ENCODE measurements around the gene FOSL1.
A peak's percentile ranks its signal among the peaks of the same experiment; 100 is the strongest.

The FOSL1 gene

GRCh38 chr11:65900125-65900898 is at the start of gene FOSL1:
Gene FOSL1 (minus strand): TSS chr11:65900388. CDS start chr11:65900339, 49 bp downstream.
- Histone ChIP-seq H3K27me3 (ENCODE audit: insufficient read depth, low read length) (peaks cover 21% of the 10 kb centered on the region), H3K36me3 (ENCODE audit: insufficient read depth, low read length) (no peaks in the 10 kb centered on the region), H3K9me3 (ENCODE audit: low read length) (no peaks in the 10 kb centered on the region), H3K4me1 (ENCODE audit: insufficient read depth, low read length) (peaks cover 13% of the 10 kb centered on the region), H3K4me3 (ENCODE audit: low read length) (peak within 1 kb of the TSS; percentile 37), H2AFZ (ENCODE audit: low read depth, low read length) (peak within 1 kb of the TSS; percentile 59)

- Histone ChIP-seq H3K4me3 (ENCODE audit: low read length) (no peak overlapping the region), H3K36me3 (ENCODE audit: insufficient read depth, low read length) (no peaks in the 10 kb centered on the region), H3K27me3 (ENCODE audit: insufficient read depth, low read length) (no peaks in the 10 kb centered on the region), H3K9me3 (ENCODE audit: low read length) (no peaks in the 10 kb centered on the region), H2AFZ (ENCODE audit: low read depth, low read length) (no peak overlapping the region), H3K4me1 (ENCODE audit: insufficient read depth, low read length) (peaks cover 17% of the 10 kb centered on the region)
Observed at GRCh38 chr11:65947603-65948125, 47.5 kb upstream of the FOSL1 start.

GRCh38 chr11:65947133-65947532 is 46.9 kb upstream of the FOSL1 start:
- Histone ChIP-seq H2AFZ (ENCODE audit: low read depth, low read length) (no peak overlapping the region), H3K9me3 (ENCODE audit: low read length) (no peaks in the 10 kb centered on the region), H3K27me3 (ENCODE audit: insufficient read depth, low read length) (no peaks in the 10 kb centered on the region), H3K4me1 (ENCODE audit: insufficient read depth, low read length) (peaks cover 17% of the 10 kb centered on the region), H3K4me3 (ENCODE audit: low read length) (no peak overlapping the region), H3K36me3 (ENCODE audit: insufficient read depth, low read length) (no peaks in the 10 kb centered on the region)

GRCh38 chr11:65946655-65947054 is 46.5 kb upstream of the FOSL1 start:
- Histone ChIP-seq H3K36me3 (ENCODE audit: insufficient read depth, low read length) (no peaks in the 10 kb centered on the region), H2AFZ (ENCODE audit: low read depth, low read length) (no peak overlapping the region), H3K4me1 (ENCODE audit: insufficient read depth, low read length) (peaks cover 17% of the 10 kb centered on the region), H3K27me3 (ENCODE audit: insufficient read depth, low read length) (no peaks in the 10 kb centered on the region), H3K4me3 (ENCODE audit: low read length) (no peak overlapping the region), H3K9me3 (ENCODE audit: low read length) (no peaks in the 10 kb centered on the region)

- H3K27me3 ChIP-seq (ENCODE audit: insufficient read depth, low read length) = no peaks in the 10 kb centered on the region
- no peaks in the 10 kb centered on the region for H3K36me3 ChIP-seq (ENCODE audit: insufficient read depth, low read length)
- peaks cover 17% of the 10 kb centered on the region for H3K4me1 ChIP-seq (ENCODE audit: insufficient read depth, low read length)
- H3K9me3 ChIP-seq (ENCODE audit: low read length) = no peaks in the 10 kb centered on the region
- H2AFZ ChIP-seq (ENCODE audit: low read depth, low read length) = no peak overlapping the region
- peak overlapping the region; percentile 21 for H3K4me3 ChIP-seq (ENCODE audit: low read length)
Observed at GRCh38 chr11:65945941-65946558, 45.9 kb upstream of the FOSL1 start.

- H3K9me3 ChIP-seq (ENCODE audit: low read length) = no peaks in the 10 kb centered on the region
- peaks cover 17% of the 10 kb centered on the region for H3K4me1 ChIP-seq (ENCODE audit: insufficient read depth, low read length)
- no peaks in the 10 kb centered on the region for H3K36me3 ChIP-seq (ENCODE audit: insufficient read depth, low read length)
- H3K27me3 ChIP-seq (ENCODE audit: insufficient read depth, low read length) = no peaks in the 10 kb centered on the region
- peak within 1 kb of the TSS; percentile 21 for H3K4me3 ChIP-seq (ENCODE audit: low read length)
- H2AFZ ChIP-seq (ENCODE audit: low read depth, low read length) = no peak within 1 kb of the TSS
Observed at GRCh38 chr11:65945430-65945911, 45.3 kb upstream of the FOSL1 start, which contains the start of gene TSGA10IP. Gene TSGA10IP (plus strand): TSS chr11:65945480. CDS start chr11:65945676, 196 bp downstream.

- H3K27me3 ChIP-seq (ENCODE audit: insufficient read depth, low read length) = no peaks in the 10 kb centered on the region
- H3K4me1 ChIP-seq (ENCODE audit: insufficient read depth, low read length) = peaks cover 17% of the 10 kb centered on the region
- H2AFZ ChIP-seq (ENCODE audit: low read depth, low read length) = no peak overlapping the region
- no peaks in the 10 kb centered on the region for H3K9me3 ChIP-seq (ENCODE audit: low read length)
- no peaks in the 10 kb centered on the region for H3K36me3 ChIP-seq (ENCODE audit: insufficient read depth, low read length)
- no peak overlapping the region for H3K4me3 ChIP-seq (ENCODE audit: low read length)
Observed at GRCh38 chr11:65944767-65945166, 44.6 kb upstream of the FOSL1 start.

- H3K36me3 ChIP-seq (ENCODE audit: insufficient read depth, low read length) = no peaks in the 10 kb centered on the region
- H3K27me3 ChIP-seq (ENCODE audit: insufficient read depth, low read length) = no peaks in the 10 kb centered on the region
- no peak overlapping the region for H2AFZ ChIP-seq (ENCODE audit: low read depth, low read length)
- no peaks in the 10 kb centered on the region for H3K9me3 ChIP-seq (ENCODE audit: low read length)
- peaks cover 17% of the 10 kb centered on the region for H3K4me1 ChIP-seq (ENCODE audit: insufficient read depth, low read length)
- H3K4me3 ChIP-seq (ENCODE audit: low read length) = no peak overlapping the region
Observed at GRCh38 chr11:65944191-65944590, 44.0 kb upstream of the FOSL1 start.

GRCh38 chr11:65942531-65942930 is 42.3 kb upstream of the FOSL1 start:
- Histone ChIP-seq H3K36me3 (ENCODE audit: insufficient read depth, low read length) (no peaks in the 10 kb centered on the region), H3K27me3 (ENCODE audit: insufficient read depth, low read length) (no peaks in the 10 kb centered on the region), H3K4me1 (ENCODE audit: insufficient read depth, low read length) (peaks cover 19% of the 10 kb centered on the region), H2AFZ (ENCODE audit: low read depth, low read length) (no peak overlapping the region), H3K9me3 (ENCODE audit: low read length) (no peaks in the 10 kb centered on the region), H3K4me3 (ENCODE audit: low read length) (no peak overlapping the region)

GRCh38 chr11:65941720-65942310 is 41.6 kb upstream of the FOSL1 start:
- Histone ChIP-seq H3K27me3 (ENCODE audit: insufficient read depth, low read length) (no peaks in the 10 kb centered on the region), H3K4me1 (ENCODE audit: insufficient read depth, low read length) (peaks cover 21% of the 10 kb centered on the region), H2AFZ (ENCODE audit: low read depth, low read length) (no peak overlapping the region), H3K36me3 (ENCODE audit: insufficient read depth, low read length) (no peaks in the 10 kb centered on the region), H3K9me3 (ENCODE audit: low read length) (no peaks in the 10 kb centered on the region), H3K4me3 (ENCODE audit: low read length) (no peak overlapping the region)

GRCh38 chr11:65937766-65938165 is 37.6 kb upstream of the FOSL1 start:
- no peak overlapping the region for H2AFZ ChIP-seq (ENCODE audit: low read depth, low read length)
- peaks cover 4% of the 10 kb centered on the region for H3K4me1 ChIP-seq (ENCODE audit: insufficient read depth, low read length)
- no peaks in the 10 kb centered on the region for H3K27me3 ChIP-seq (ENCODE audit: insufficient read depth, low read length)
- H3K9me3 ChIP-seq (ENCODE audit: low read length) = no peaks in the 10 kb centered on the region
- H3K4me3 ChIP-seq (ENCODE audit: low read length) = no peak overlapping the region
- H3K36me3 ChIP-seq (ENCODE audit: insufficient read depth, low read length) = no peaks in the 10 kb centered on the region

GRCh38 chr11:65934014-65934413 is 33.8 kb upstream of the FOSL1 start:
- H3K4me1 ChIP-seq (ENCODE audit: insufficient read depth, low read length) = peaks cover 4% of the 10 kb centered on the region
- H3K9me3 ChIP-seq (ENCODE audit: low read length) = no peaks in the 10 kb centered on the region
- H3K4me3 ChIP-seq (ENCODE audit: low read length) = no peak overlapping the region
- H3K27me3 ChIP-seq (ENCODE audit: insufficient read depth, low read length) = no peaks in the 10 kb centered on the region
- no peaks in the 10 kb centered on the region for H3K36me3 ChIP-seq (ENCODE audit: insufficient read depth, low read length)
- H2AFZ ChIP-seq (ENCODE audit: low read depth, low read length) = no peak overlapping the region

- Histone ChIP-seq H3K4me1 (ENCODE audit: insufficient read depth, low read length) (peaks cover 2% of the 10 kb centered on the region), H3K4me3 (ENCODE audit: low read length) (no peak overlapping the region), H3K36me3 (ENCODE audit: insufficient read depth, low read length) (no peaks in the 10 kb centered on the region)
Observed at GRCh38 chr11:65932558-65932919, 32.4 kb upstream of the FOSL1 start.

More at GRCh38 chr11:65932558-65932919, 32.4 kb upstream of the FOSL1 start:
- Histone ChIP-seq H3K9me3 (ENCODE audit: low read length) (no peaks in the 10 kb centered on the region), H3K27me3 (ENCODE audit: insufficient read depth, low read length) (no peaks in the 10 kb centered on the region), H2AFZ (ENCODE audit: low read depth, low read length) (peak overlapping the region; percentile 43)

Measured in neuron (in vitro differentiated cells).